Panc1 (cell line): ENCODE measurements around the gene FOXD2. TPM values are rescaled to one million over a fixed set of nuclear protein-coding genes. Genes with fewer than 3 reads are reported as not detected.
A peak's percentile ranks its signal among the peaks of the same experiment; 100 is the strongest.

ENCODE experiments used
- ATAC-seq: fragments of 200-7000 bp; cut with Tn5 transposase; 2 replicates; pipeline ENCODE4 v1.9.1; 2020; ENCODE audit warnings: mild to moderate bottlenecking, moderate library complexity
- BruUV-seq: library from RNA; stranded (reverse); fragments of 400-500 nt; replicated peaks from 2 replicates; lab custom pipeline; 2021; lab: Mats Ljungman, UMichigan
- CTCF ChIA-PET: fragments of 300-600 bp; sonication (Branson Sonifier 250); formaldehyde crosslinking; loops from one replicate; lab custom pipeline; 2022; ENCODE audit warnings: antibody characterized with exemption; lab: Charles Lee
- POLR2A ChIA-PET: fragments of 300-600 bp; sonication (Branson Sonifier 250); formaldehyde crosslinking; loops from one replicate; lab custom pipeline; 2022; ENCODE audit warnings: antibody characterized with exemption; lab: Charles Lee
- DNase-seq: peaks from one replicate; pipeline ENCODE4 v3.0.0-alpha.2; 2010; ENCODE audit warnings: low read depth, low spot score
- H3K27ac ChIP-seq: 2 replicates; pipeline ENCODE4 v1.5.1; 2011; ENCODE audit warnings: mild to moderate bottlenecking, low read length, inconsistent platforms
- H3K27me3 ChIP-seq: fragments of 200-500 bp; sonication (Bioruptor generic); 2 replicates; pipeline ENCODE4 v1.6.0; 2014; ENCODE audit warnings: low read length, inconsistent platforms; ENCODE audit not compliant: control insufficient read depth, insufficient read depth
- H3K36me3 ChIP-seq: fragments of 200-500 bp; sonication (Bioruptor generic); 2 replicates; pipeline ENCODE4 v1.5.1; 2014; ENCODE audit warnings: inconsistent platforms, mild to moderate bottlenecking, low read length, moderate library complexity; ENCODE audit not compliant: control insufficient read depth, insufficient read depth
- H3K4me1 ChIP-seq: 2 replicates; pipeline ENCODE4 v1.5.1; 2011; ENCODE audit warnings: inconsistent platforms, mild to moderate bottlenecking, low read length, moderate library complexity; ENCODE audit not compliant: control insufficient read depth, insufficient read depth
- H3K4me3 ChIP-seq, 2 experiments: 2 replicates each; pipeline ENCODE4 v1.5.1; 2011 to 2012; ENCODE audit warnings: low read depth in 2 of 2, low read length in 2 of 2, mild to moderate bottlenecking in 2 of 2, inconsistent platforms in 1 of 2, moderate library complexity in 1 of 2
- H3K9me3 ChIP-seq: fragments of 200-500 bp; sonication (Bioruptor generic); 2 replicates; pipeline ENCODE4 v1.5.1; 2014; ENCODE audit warnings: low read depth, mild to moderate bottlenecking, inconsistent platforms, low read length, moderate library complexity; ENCODE audit not compliant: control insufficient read depth, insufficient read depth
- CTCF ChIP-seq: fragments of 450-650 bp; IDR thresholded peaks from 2 replicates; pipeline ENCODE4 v1.5.1; 2017; ENCODE audit warnings: mild to moderate bottlenecking
- POLR2AphosphoS5 ChIP-seq: IDR thresholded peaks from 2 replicates; pipeline ENCODE4 v1.6.1; 2012; ENCODE audit warnings: mild to moderate bottlenecking, low read depth, low read length, moderate library complexity
- SIN3A ChIP-seq: IDR thresholded peaks from 2 replicates; pipeline ENCODE4 v1.6.1; 2012; ENCODE audit warnings: low read depth, mild to moderate bottlenecking, low read length, moderate library complexity, borderline replicate concordance; ENCODE audit not compliant: insufficient read depth
- TCF7L2 ChIP-seq: IDR thresholded peaks from 2 replicates; pipeline ENCODE4 v1.6.1; 2011; ENCODE audit warnings: mild to moderate bottlenecking, low read depth, low read length, inconsistent platforms
- in situ Hi-C: cut with HindIII; loops from 2 replicates; pipeline ENCODE4 v1.10.0; 2016; ENCODE audit warnings: low sequenced_read_pairs, low pct_unique_long_range_greater_than_20kb
- intact Hi-C: fragments of 100-400 bp; cut with micrococcal nuclease; formaldehyde crosslinking; loops from one replicate; pipeline ENCODE4 v1.10.0; 2022; ENCODE audit not compliant: unreplicated experiment
- total RNA-seq: library from RNA; stranded (reverse); gene quantifications from one replicate; pipeline ENCODE4 v1.2.1, GENCODE V29; 2021; ENCODE audit not compliant: unreplicated experiment
- TF ChIP-seq, protein P1 (sequence below), 2 experiments: IDR thresholded peaks; 2 replicates each; pipeline ENCODE4 v1.6.1; 2011 to 2012; ENCODE audit warnings: low read depth in 2 of 2, control low read depth in 1 of 2, low read length in 1 of 2, mild to moderate bottlenecking in 1 of 2, moderate library complexity in 1 of 2; ENCODE audit not compliant: insufficient read depth in 1 of 2

The FOXD2 gene
- total RNA-seq, 1 experiment from 2014 or later, result 2.2 TPM

- no peak for TF ChIP-seq POLR2AphosphoS5
- no peak for TF ChIP-seq SIN3A
- TF ChIP-seq TCF7L2, result no peak
- TF ChIP-seq, protein P1, sequence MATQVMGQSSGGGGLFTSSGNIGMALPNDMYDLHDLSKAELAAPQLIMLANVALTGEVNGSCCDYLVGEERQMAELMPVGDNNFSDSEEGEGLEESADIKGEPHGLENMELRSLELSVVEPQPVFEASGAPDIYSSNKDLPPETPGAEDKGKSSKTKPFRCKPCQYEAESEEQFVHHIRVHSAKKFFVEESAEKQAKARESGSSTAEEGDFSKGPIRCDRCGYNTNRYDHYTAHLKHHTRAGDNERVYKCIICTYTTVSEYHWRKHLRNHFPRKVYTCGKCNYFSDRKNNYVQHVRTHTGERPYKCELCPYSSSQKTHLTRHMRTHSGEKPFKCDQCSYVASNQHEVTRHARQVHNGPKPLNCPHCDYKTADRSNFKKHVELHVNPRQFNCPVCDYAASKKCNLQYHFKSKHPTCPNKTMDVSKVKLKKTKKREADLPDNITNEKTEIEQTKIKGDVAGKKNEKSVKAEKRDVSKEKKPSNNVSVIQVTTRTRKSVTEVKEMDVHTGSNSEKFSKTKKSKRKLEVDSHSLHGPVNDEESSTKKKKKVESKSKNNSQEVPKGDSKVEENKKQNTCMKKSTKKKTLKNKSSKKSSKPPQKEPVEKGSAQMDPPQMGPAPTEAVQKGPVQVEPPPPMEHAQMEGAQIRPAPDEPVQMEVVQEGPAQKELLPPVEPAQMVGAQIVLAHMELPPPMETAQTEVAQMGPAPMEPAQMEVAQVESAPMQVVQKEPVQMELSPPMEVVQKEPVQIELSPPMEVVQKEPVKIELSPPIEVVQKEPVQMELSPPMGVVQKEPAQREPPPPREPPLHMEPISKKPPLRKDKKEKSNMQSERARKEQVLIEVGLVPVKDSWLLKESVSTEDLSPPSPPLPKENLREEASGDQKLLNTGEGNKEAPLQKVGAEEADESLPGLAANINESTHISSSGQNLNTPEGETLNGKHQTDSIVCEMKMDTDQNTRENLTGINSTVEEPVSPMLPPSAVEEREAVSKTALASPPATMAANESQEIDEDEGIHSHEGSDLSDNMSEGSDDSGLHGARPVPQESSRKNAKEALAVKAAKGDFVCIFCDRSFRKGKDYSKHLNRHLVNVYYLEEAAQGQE (IDR thresholded peaks at IDR 0.05; ENCODE audit: insufficient read depth in 1 of 2, low read depth in 2 of 2, low read length in 1 of 2), result no peak
- no peak for TF ChIP-seq CTCF
- Histone ChIP-seq H3K36me3 (no peaks in the 10 kb centered on the region), H3K4me1 (peaks cover 19% of the 10 kb centered on the region), H3K4me3 (no peak overlapping the region), H3K27me3 (no peaks in the 10 kb centered on the region; the same call in 1 of the 2 replicates), H3K9me3 (no peaks in the 10 kb centered on the region), H3K27ac (no peak overlapping the region)
- DNase-seq, result no peak
- no peak for ATAC-seq
- in situ Hi-C loops, result no loop called here
- CTCF ChIA-PET, result no interaction called here
- intact Hi-C loops, result no loop called here
- POLR2A ChIA-PET, result no interaction called here
- no TSS peak for BruUV-seq
Observed at GRCh38 chr1:47443530-47444296, 5.9 kb downstream of the FOXD2 start.

DNA sequence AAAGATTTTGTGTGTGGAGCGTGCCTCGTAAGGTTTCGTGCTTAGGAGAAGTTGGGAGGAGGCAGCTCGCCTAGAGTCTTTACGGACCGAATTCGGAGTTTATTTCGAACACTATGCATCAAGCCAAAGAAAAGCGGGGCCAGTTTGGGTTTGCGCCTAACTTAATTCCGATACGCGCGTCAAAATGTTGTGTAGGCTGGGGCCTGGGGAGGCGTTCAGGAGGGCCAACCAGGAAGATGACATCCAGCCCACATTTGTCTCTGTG is 6.4 kb downstream of the FOXD2 start:
- POLR2A ChIA-PET, result no interaction called here
- TF ChIP-seq SIN3A (no peak), CTCF (no peak), TCF7L2 (no peak)
- Histone ChIP-seq H3K27ac (0 out of 2 replicates have a peak overlapping the region, but pooled peaks have one; percentile 51), H3K27me3 (no peaks in the 10 kb centered on the region; the same call in 1 of the 2 replicates), H3K9me3 (no peaks in the 10 kb centered on the region), H3K4me3 (peak overlapping the region; percentile 31 to 51), H3K4me1 (peaks cover 19% of the 10 kb centered on the region), H3K36me3 (no peaks in the 10 kb centered on the region)
- in situ Hi-C loops (no loop called here), intact Hi-C loops (no loop called here)
- CTCF ChIA-PET, result no interaction called here
- no peak for DNase-seq
- BruUV-seq, result no TSS peak
- ATAC-seq, result peak; percentile 13; the same call in 1 of the 2 replicates
